GM23248 (cell line): ENCODE measurements around the gene MYBPH. TPM values are rescaled to one million over a fixed set of nuclear protein-coding genes. Genes with fewer than 3 reads are reported as not detected.

Experiments used
- DNase-seq: peaks from one replicate; pipeline ENCODE4 v3.0.0-alpha.2; 2015
- H2AFZ ChIP-seq: fragments of 200-600 bp; sonication (generic); 2 replicates; pipeline ENCODE4 v1.6.1; 2016; ENCODE audit warnings: antibody characterized with exemption
- H3F3A ChIP-seq: fragments of 200-600 bp; sonication (generic); 2 replicates; pipeline ENCODE4 v1.6.1; 2016; ENCODE audit warnings: mild to moderate bottlenecking, antibody characterized with exemption, mixed run types; ENCODE audit not compliant: insufficient read depth
- H3K27ac ChIP-seq: fragments of 200-600 bp; sonication (generic); 2 replicates; pipeline ENCODE4 v1.5.1; 2016; ENCODE audit warnings: mild to moderate bottlenecking
- H3K27me3 ChIP-seq: fragments of 200-600 bp; sonication (generic); replicated peaks from 2 replicates; pipeline ENCODE4 v1.6.1; 2016; ENCODE audit warnings: mild to moderate bottlenecking; ENCODE audit not compliant: insufficient read depth
- H3K36me3 ChIP-seq: fragments of 200-600 bp; sonication (generic); 2 replicates; pipeline ENCODE4 v1.6.1; 2016; ENCODE audit warnings: low read depth, mild to moderate bottlenecking
- H3K4me1 ChIP-seq: fragments of 200-600 bp; sonication (generic); 2 replicates; pipeline ENCODE4 v1.6.1; 2016; ENCODE audit warnings: mild to moderate bottlenecking; ENCODE audit not compliant: insufficient read depth
- H3K4me2 ChIP-seq: fragments of 200-600 bp; sonication (generic); one replicate; pipeline ENCODE4 v1.6.1; 2016; ENCODE audit warnings: mild to moderate bottlenecking; ENCODE audit not compliant: unreplicated experiment
- H3K4me3 ChIP-seq: fragments of 200-600 bp; sonication (generic); 2 replicates; pipeline ENCODE4 v1.5.1; 2016; ENCODE audit warnings: mild to moderate bottlenecking
- H3K79me2 ChIP-seq: fragments of 200-600 bp; sonication (generic); 2 replicates; pipeline ENCODE4 v1.6.1; 2016; ENCODE audit warnings: mild to moderate bottlenecking; ENCODE audit not compliant: insufficient read depth
- H3K9ac ChIP-seq: fragments of 200-600 bp; sonication (generic); 2 replicates; pipeline ENCODE4 v1.6.1; 2016; ENCODE audit warnings: mild to moderate bottlenecking
- H3K9me2 ChIP-seq: fragments of 200-600 bp; sonication (generic); 2 replicates; pipeline ENCODE4 v1.6.1; 2016; ENCODE audit warnings: mixed run types, mild to moderate bottlenecking, moderate library complexity; ENCODE audit not compliant: insufficient read depth
- H3K9me3 ChIP-seq: fragments of 200-600 bp; sonication (generic); one replicate; pipeline ENCODE4 v1.6.1; 2017; ENCODE audit warnings: low read depth
- H4K20me1 ChIP-seq: fragments of 200-600 bp; sonication (generic); 2 replicates; pipeline ENCODE4 v1.6.0; 2016; ENCODE audit not compliant: insufficient read depth
- EZH2 ChIP-seq: fragments of 200-600 bp; sonication (generic); IDR thresholded peaks from 2 replicates; pipeline ENCODE4 v1.6.1; 2018; ENCODE audit warnings: antibody characterized with exemption, mild to moderate bottlenecking; ENCODE audit not compliant: insufficient read depth, poor library complexity, severe bottlenecking
- EZH2phosphoT487 ChIP-seq: fragments of 200-600 bp; sonication (generic); IDR thresholded peaks from 2 replicates; pipeline ENCODE4 v1.6.1; 2018; ENCODE audit warnings: antibody characterized with exemption, moderate library complexity, mild to moderate bottlenecking, low read depth; ENCODE audit not compliant: insufficient read depth
- WGBS, 2 experiments: methylation state at CpG; one replicate each; pipeline ENCODE4 v1.1.6; 2015 to 2017; ENCODE audit warnings: low lambda C conversion rate in 2 of 2, low coverage in 1 of 2; ENCODE audit errors: missing lambda C conversion rate in 2 of 2; 5-methylcytosine and 5-hydroxymethylcytosine counted together
- in situ Hi-C: fragments of 300-500 bp; cut with MboI; formaldehyde crosslinking; loops from 2 replicates; pipeline ENCODE4 v1.15.0; 2020
- polyA plus RNA-seq: library from polyadenylated mRNA; unstranded; fragments of >200 nt; fragmentation: Nextera tagmentation; extraction: Ambion mirVana; gene quantifications from 2 replicates; pipeline ENCODE4 v1.2.1, GENCODE V29; 2016
- total RNA-seq: library from RNA; depleted of rRNA; stranded (reverse); fragments of >200 nt; shearing (Covaris generic); gene quantifications from 2 replicates; pipeline ENCODE4 v1.2.3, GENCODE V29; 2014

Gene MYBPH
- total and polyA plus RNA-seq, 2 experiments from 2014 or later: 0.11 to 0.34 TPM

- no peaks in the 10 kb centered on the region for H3K27me3 ChIP-seq
- H3K79me2 ChIP-seq: no peaks in the 10 kb centered on the region
- peaks cover 31% of the 10 kb centered on the region for H3K4me1 ChIP-seq
- no peak overlapping the region for H3K4me3 ChIP-seq
- TF ChIP-seq EZH2 (no peak), EZH2phosphoT487 (no peak)
- DNase-seq: no peak
- no peak overlapping the region for H3K4me2 ChIP-seq
- no peaks in the 10 kb centered on the region for H3K9me2 ChIP-seq
- no peaks in the 10 kb centered on the region for H4K20me1 ChIP-seq
- H3K27ac ChIP-seq: no peak overlapping the region
- no peak overlapping the region for H2AFZ ChIP-seq
- no peak overlapping the region for H3K9ac ChIP-seq
- H3F3A ChIP-seq: peaks cover 21% of the 10 kb centered on the region
- no peaks in the 10 kb centered on the region for H3K9me3 ChIP-seq
- no peaks in the 10 kb centered on the region for H3K36me3 ChIP-seq
- in situ Hi-C loops: no loop called here
- 87 to 89% methylated on average over 11 of the region's 11 CpGs for WGBS, 2 experiments
Measured at GRCh38 chr1:203180611-203181330, 5.1 kb upstream of the MYBPH start.

GRCh38 chr1:203179667-203180005, 4.0 kb upstream of the MYBPH start:
- TF ChIP-seq EZH2: no peak
- TF ChIP-seq EZH2phosphoT487: no peak
- Histone ChIP-seq H4K20me1 (no peaks in the 10 kb centered on the region), H3K4me1 (peaks cover 33% of the 10 kb centered on the region), H3K4me2 (no peak overlapping the region), H3K4me3 (no peak overlapping the region), H3K36me3 (no peaks in the 10 kb centered on the region), H3K79me2 (no peaks in the 10 kb centered on the region), H3K9ac (no peak overlapping the region), H3F3A (peaks cover 21% of the 10 kb centered on the region), H3K9me2 (no peaks in the 10 kb centered on the region), H2AFZ (no peak overlapping the region), H3K9me3 (no peaks in the 10 kb centered on the region), H3K27me3 (no peaks in the 10 kb centered on the region), H3K27ac (no peak overlapping the region)
- 96 to 97% methylated on average over 10 of the region's 10 CpGs for WGBS, 2 experiments
- in situ Hi-C loops: no loop called here
- no peak for DNase-seq

GRCh38 chr1:203178821-203179666, 3.4 kb upstream of the MYBPH start:
- Histone ChIP-seq H3K4me1 (peaks cover 33% of the 10 kb centered on the region), H3K27ac (no peak overlapping the region), H3F3A (peaks cover 21% of the 10 kb centered on the region), H3K9ac (no peak overlapping the region), H3K79me2 (no peaks in the 10 kb centered on the region), H3K27me3 (no peaks in the 10 kb centered on the region), H3K36me3 (no peaks in the 10 kb centered on the region), H2AFZ (no peak overlapping the region), H3K4me2 (no peak overlapping the region), H4K20me1 (no peaks in the 10 kb centered on the region), H3K9me3 (no peaks in the 10 kb centered on the region), H3K9me2 (no peaks in the 10 kb centered on the region), H3K4me3 (no peak overlapping the region)
- WGBS, 2 experiments: 97 to 99% methylated on average over 13 to 14 of the region's 14 CpGs
- no peak for DNase-seq
- TF ChIP-seq EZH2phosphoT487 (no peak), EZH2 (no peak)
- in situ Hi-C loops: no loop called here

GRCh38 chr1:203178083-203178482, 2.5 kb upstream of the MYBPH start:
- 44 to 48% methylated on average over 5 of the region's 5 CpGs for WGBS, 2 experiments
- no peaks in the 10 kb centered on the region for H3K9me3 ChIP-seq
- peak overlapping the region; percentile 63 for H2AFZ ChIP-seq
- H3F3A ChIP-seq: peaks cover 21% of the 10 kb centered on the region
- peak overlapping the region; percentile 56 for H3K4me2 ChIP-seq
- H3K79me2 ChIP-seq: no peaks in the 10 kb centered on the region
- H3K4me1 ChIP-seq: peaks cover 33% of the 10 kb centered on the region
- in situ Hi-C loops: no loop called here
- TF ChIP-seq EZH2: no peak
- no peak for TF ChIP-seq EZH2phosphoT487
- peak; percentile 62 for DNase-seq
- H3K4me3 ChIP-seq: no peak overlapping the region
- H3K9me2 ChIP-seq: no peaks in the 10 kb centered on the region
- no peaks in the 10 kb centered on the region for H3K27me3 ChIP-seq
- H3K9ac ChIP-seq: peak overlapping the region; percentile 61
- no peaks in the 10 kb centered on the region for H3K36me3 ChIP-seq
- no peaks in the 10 kb centered on the region for H4K20me1 ChIP-seq
- peak overlapping the region; percentile 74 for H3K27ac ChIP-seq
